Prostate gland (tissue), 2 donors: ENCODE results near the gene TCF7L2. TPM values are rescaled to one million over a fixed set of nuclear protein-coding genes. Genes with fewer than 3 reads are reported as not detected.

Source experiments
- DNase-seq: peaks from one replicate; pipeline ENCODE4 v3.0.0-alpha.2; 2019; ENCODE audit warnings: low spot score
- H3K27ac ChIP-seq, 2 donors: fragments of 200-600 bp; sonication (generic); 2 replicates each; pipeline ENCODE4 v1.5.1; 2017 to 2019
- H3K27me3 ChIP-seq: fragments of 200-600 bp; sonication (generic); replicated peaks from 2 replicates; pipeline ENCODE4 v1.5.1; 2019; ENCODE audit not compliant: insufficient read depth
- H3K36me3 ChIP-seq, 2 donors: fragments of 200-600 bp; sonication (generic); 1 replicate in 1 of 2; 2 replicates in 1 of 2; pipeline versions ENCODE4 v1.5.1 to v1.8.1; 2017 to 2019
- H3K4me1 ChIP-seq: fragments of 200-600 bp; sonication (generic); replicated peaks from 2 replicates; pipeline ENCODE4 v1.5.1; 2019
- H3K4me3 ChIP-seq, 2 donors: fragments of 200-600 bp; sonication (generic); 2 replicates each; pipeline ENCODE4 v1.5.1; 2017 to 2019
- H3K9me3 ChIP-seq: fragments of 200-600 bp; sonication (generic); 2 replicates; pipeline ENCODE4 v1.5.1; 2017
- POLR2A ChIP-seq: fragments of 450-650 bp; IDR thresholded peaks from one replicate; pipeline ENCODE4 v1.6.1; 2016; ENCODE audit warnings: antibody characterized with exemption, mild to moderate bottlenecking
- POLR2AphosphoS5 ChIP-seq: sonication (generic); formaldehyde crosslinking; IDR thresholded peaks from one replicate; pipeline ENCODE4 v1.6.1; 2017; ENCODE audit warnings: antibody characterized with exemption
- WGBS: methylation state at CpG from one replicate; pipeline ENCODE4 v1.1.5; 2018; 5-methylcytosine and 5-hydroxymethylcytosine counted together
- intact Hi-C: fragments of 100-400 bp; cut with DNase I; formaldehyde crosslinking; loops from one replicate; pipeline ENCODE4 v1.14.2; 2022
- total RNA-seq, 2 donors: library from RNA; depleted of rRNA; stranded (reverse); fragments of >200 nt; gene quantifications; one replicate each; pipeline ENCODE4 v1.1.0, GENCODE V29; 2016
- TF ChIP-seq, protein P1 (sequence below), 4 experiments: fragments of 200-600 bp in 2 of 4; fragments of 450-650 bp in 2 of 4; sonication (generic) in 2 of 4; IDR thresholded peaks; 1 replicate in 3 of 4; 2 replicates in 1 of 4; pipeline ENCODE4 v1.5.1; 2016 to 2019; ENCODE audit warnings: antibody characterized with exemption in 4 of 4, mild to moderate bottlenecking in 2 of 4, moderate library complexity in 2 of 4

Gene TCF7L2
- total RNA-seq, 2 donors from 2014 or later = 9.8 to 29.8 TPM

DNA sequence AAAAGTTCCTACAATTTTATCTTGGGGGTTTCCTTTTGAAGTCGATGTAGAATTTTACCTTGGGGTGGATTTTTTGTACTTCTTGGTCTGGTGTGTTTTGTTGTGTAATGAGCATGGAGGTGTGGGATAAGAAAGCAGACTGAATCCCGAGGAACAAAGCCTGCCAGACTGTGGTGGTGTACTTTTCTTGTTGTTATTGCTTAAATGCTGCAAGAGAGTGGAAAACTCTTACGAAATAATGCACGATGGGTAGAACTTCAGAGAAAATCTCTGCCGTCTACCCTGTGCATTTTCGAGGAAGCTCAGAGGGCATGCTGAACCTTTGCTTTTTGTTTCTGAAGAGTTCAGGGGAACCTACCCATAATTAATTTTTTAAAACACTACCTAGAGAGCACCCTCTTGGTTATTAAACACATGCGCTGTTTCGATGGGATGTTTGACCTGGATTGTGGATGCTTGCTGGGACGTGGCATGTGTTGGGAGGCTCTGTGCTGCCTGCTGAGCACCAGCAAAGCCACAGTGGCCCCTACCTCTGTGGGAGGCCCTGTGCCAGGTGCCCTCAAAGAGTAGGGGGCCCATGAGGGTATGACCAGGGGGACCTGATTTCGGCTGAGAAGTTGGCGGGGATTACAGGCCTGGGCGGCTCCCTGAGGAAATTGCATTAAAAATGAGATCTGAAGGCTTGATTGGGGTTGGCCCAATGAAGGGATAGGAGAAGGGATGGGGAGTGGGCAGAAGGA is 94.1 kb downstream of the TCF7L2 start:
- no peaks in the 10 kb centered on the region for H3K27me3 ChIP-seq
- no peak for DNase-seq
- 93% methylated on average over 12 of the region's 12 CpGs for WGBS
- TF ChIP-seq POLR2A (no peak), POLR2AphosphoS5 (no peak)
- TF ChIP-seq, protein P1, sequence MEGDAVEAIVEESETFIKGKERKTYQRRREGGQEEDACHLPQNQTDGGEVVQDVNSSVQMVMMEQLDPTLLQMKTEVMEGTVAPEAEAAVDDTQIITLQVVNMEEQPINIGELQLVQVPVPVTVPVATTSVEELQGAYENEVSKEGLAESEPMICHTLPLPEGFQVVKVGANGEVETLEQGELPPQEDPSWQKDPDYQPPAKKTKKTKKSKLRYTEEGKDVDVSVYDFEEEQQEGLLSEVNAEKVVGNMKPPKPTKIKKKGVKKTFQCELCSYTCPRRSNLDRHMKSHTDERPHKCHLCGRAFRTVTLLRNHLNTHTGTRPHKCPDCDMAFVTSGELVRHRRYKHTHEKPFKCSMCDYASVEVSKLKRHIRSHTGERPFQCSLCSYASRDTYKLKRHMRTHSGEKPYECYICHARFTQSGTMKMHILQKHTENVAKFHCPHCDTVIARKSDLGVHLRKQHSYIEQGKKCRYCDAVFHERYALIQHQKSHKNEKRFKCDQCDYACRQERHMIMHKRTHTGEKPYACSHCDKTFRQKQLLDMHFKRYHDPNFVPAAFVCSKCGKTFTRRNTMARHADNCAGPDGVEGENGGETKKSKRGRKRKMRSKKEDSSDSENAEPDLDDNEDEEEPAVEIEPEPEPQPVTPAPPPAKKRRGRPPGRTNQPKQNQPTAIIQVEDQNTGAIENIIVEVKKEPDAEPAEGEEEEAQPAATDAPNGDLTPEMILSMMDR (IDR thresholded peaks at IDR 0.05) = no peak
- H3K36me3 ChIP-seq = no peaks in the 10 kb centered on the region
- no peaks in the 10 kb centered on the region for H3K9me3 ChIP-seq
- no peaks in the 10 kb centered on the region for H3K4me1 ChIP-seq
- intact Hi-C loops = no loop called here
- H3K27ac ChIP-seq = no peak overlapping the region
- no peak overlapping the region for H3K4me3 ChIP-seq

GRCh38 chr10:113045147-113046055 is 95.4 kb downstream of the TCF7L2 start:
- Histone ChIP-seq H3K36me3 (no peaks in the 10 kb centered on the region), H3K27me3 (no peaks in the 10 kb centered on the region), H3K9me3 (no peaks in the 10 kb centered on the region), H3K4me1 (no peaks in the 10 kb centered on the region), H3K4me3 (no peak overlapping the region), H3K27ac (no peak overlapping the region)
- TF ChIP-seq POLR2AphosphoS5 (no peak), POLR2A (no peak)
- TF ChIP-seq, protein P1 (IDR thresholded peaks at IDR 0.05) = no peak
- intact Hi-C loops = no loop called here
- WGBS = 88% methylated on average over 10 of the region's 10 CpGs
- DNase-seq = no peak

GRCh38 chr10:113047151-113047550 is 97.1 kb downstream of the TCF7L2 start:
- Histone ChIP-seq H3K27ac (no peak overlapping the region), H3K36me3 (no peaks in the 10 kb centered on the region), H3K27me3 (no peaks in the 10 kb centered on the region), H3K4me3 (no peak overlapping the region), H3K4me1 (no peaks in the 10 kb centered on the region), H3K9me3 (no peaks in the 10 kb centered on the region)
- 57% methylated on average over 4 of the region's 4 CpGs for WGBS
- intact Hi-C loops = no loop called here
- DNase-seq = no peak
- TF ChIP-seq POLR2A = no peak
- no peak for TF ChIP-seq POLR2AphosphoS5
- TF ChIP-seq, protein P1 (IDR thresholded peaks at IDR 0.05) = no peak

DNA sequence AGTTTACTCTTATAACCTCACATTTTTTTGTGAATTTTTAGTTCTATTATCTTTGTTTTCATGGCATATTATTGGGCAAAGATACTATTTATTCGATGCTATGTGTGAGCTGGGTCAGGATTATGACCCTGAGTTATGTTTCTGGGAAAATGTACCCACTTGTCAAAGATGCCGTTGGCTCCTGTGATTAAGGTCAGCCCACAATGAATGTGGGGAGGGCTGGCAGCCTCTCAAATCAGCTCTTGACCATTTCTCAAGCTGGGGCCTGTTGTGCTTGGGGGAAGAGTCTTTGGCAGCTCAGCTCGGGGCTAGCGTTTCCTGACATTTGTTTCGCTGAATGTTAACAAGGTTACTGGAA is 97.5 kb downstream of the TCF7L2 start:
- Histone ChIP-seq H3K4me1 (no peaks in the 10 kb centered on the region), H3K9me3 (no peaks in the 10 kb centered on the region), H3K27me3 (no peaks in the 10 kb centered on the region), H3K27ac (no peak overlapping the region), H3K36me3 (no peaks in the 10 kb centered on the region), H3K4me3 (no peak overlapping the region)
- TF ChIP-seq, protein P1 (IDR thresholded peaks at IDR 0.05) = no peak
- no peak for TF ChIP-seq POLR2AphosphoS5
- TF ChIP-seq POLR2A = no peak
- intact Hi-C loops = no loop called here
- no peak for DNase-seq
- whole genome bisulfite sequencing = 35% methylated on average over 5 of the region's 5 CpGs
